HFF-Myc (cell line): Measurements from ENCODE around the gene FOXF2.
A peak's percentile ranks its signal among the peaks of the same experiment; 100 is the strongest.

Experiments
- DNase-seq: peaks from one replicate; pipeline ENCODE4 v3.0.0-alpha.2; 2011; ENCODE audit warnings: low read depth; ENCODE audit errors: extremely low read depth
- H3K4me3 ChIP-seq: replicated peaks from 2 replicates; pipeline ENCODE4 v1.5.1; 2011; ENCODE audit warnings: low read depth, mild to moderate bottlenecking, control low read depth, low read length
- CTCF ChIP-seq: IDR thresholded peaks from 2 replicates; pipeline ENCODE4 v1.5.1; 2012; ENCODE audit warnings: mild to moderate bottlenecking, low read depth, low read length, control low read depth; ENCODE audit errors: missing control alignments

The FOXF2 gene

GRCh38 chr6:1389369-1390132 is at the start of gene FOXF2:
FOXF2 (plus strand) TSS chr6:1389576; CDS start chr6:1389948, 372 bp downstream.
- no peak for DNase-seq
- H3K4me3 ChIP-seq = peak within 1 kb of the TSS; percentile 79

GRCh38 chr6:1346101-1346500 is 43.3 kb upstream of the FOXF2 start:
- H3K4me3 ChIP-seq = no peak overlapping the region
- no peak for TF ChIP-seq CTCF
- DNase-seq = no peak

More at GRCh38 chr6:1389369-1390132, at the start of gene FOXF2:
- TF ChIP-seq CTCF = no peak

- no peak overlapping the region for H3K4me3 ChIP-seq
- TF ChIP-seq CTCF = no peak
- DNase-seq = no peak
Observed at GRCh38 chr6:1346558-1347091, 42.8 kb upstream of the FOXF2 start.

- H3K4me3 ChIP-seq = no peak overlapping the region
- no peak for TF ChIP-seq CTCF
- DNase-seq = no peak
Observed at GRCh38 chr6:1347161-1347560, 42.2 kb upstream of the FOXF2 start.

GRCh38 chr6:1348675-1349074 is 40.7 kb upstream of the FOXF2 start:
- no peak overlapping the region for H3K4me3 ChIP-seq
- TF ChIP-seq CTCF = no peak
- no peak for DNase-seq

- DNase-seq = no peak
- no peak overlapping the region for H3K4me3 ChIP-seq
- no peak for TF ChIP-seq CTCF
Observed at GRCh38 chr6:1349655-1350054, 39.7 kb upstream of the FOXF2 start.
